ENCODE data around the gene FASTK. TPM values are rescaled to one million over a fixed set of nuclear protein-coding genes. Genes with fewer than 3 reads are reported as not detected.

FASTK gene
- total RNA-seq, 1 experiment from 2014 or later = 86.4 TPM

- no peak overlapping the region for H3K4me3 ChIP-seq (replicated peaks in 1 of 2; ENCODE audit: low read depth in 1 of 2, low read length in 2 of 2)
- no peaks in the 10 kb centered on the region for H3K27me3 ChIP-seq (ENCODE audit: insufficient read depth, low read length)
- intact Hi-C loops (cut with micrococcal nuclease) = no loop called here
- ChIA-PET POLR2A (no interaction called here), RAD21 (ENCODE audit: low non-redundant PET in 1 of 2, low total read pairs in 2 of 2, uncharacterized antibody in 2 of 2, unreplicated experiment in 2 of 2) (no interaction called here), CTCF (no interaction called here)
- H3K4me2 ChIP-seq (ENCODE audit: low read length) = no peak overlapping the region
- no peaks in the 10 kb centered on the region for H4K20me1 ChIP-seq (ENCODE audit: insufficient read depth)
- ATAC-seq (no peak), DNase-seq (ENCODE audit: low read depth, low spot score) (no peak)
- no peaks in the 10 kb centered on the region for H3K36me3 ChIP-seq (ENCODE audit: control insufficient read depth in 1 of 2, insufficient read depth in 2 of 2, low read length in 2 of 2)
- H3K9me2 ChIP-seq (ENCODE audit: insufficient read depth) = no peaks in the 10 kb centered on the region
- no TSS peak for BruUV-seq (replicated peaks)
- no peaks in the 10 kb centered on the region for H3K4me1 ChIP-seq (ENCODE audit: control insufficient read depth in 1 of 2, insufficient read depth in 2 of 2, low read length in 2 of 2)
- no peaks in the 10 kb centered on the region for H3K79me2 ChIP-seq (ENCODE audit: insufficient read depth, low read length)
- H3K9me3 ChIP-seq (ENCODE audit: control insufficient read depth in 1 of 2, insufficient read depth in 1 of 2, low read depth in 1 of 2, low read length in 2 of 2) = no peaks in the 10 kb centered on the region
- H3K9ac ChIP-seq (ENCODE audit: low read length) = no peak overlapping the region
- no peak overlapping the region for H2AFZ ChIP-seq (ENCODE audit: low read depth, low read length, poor library complexity, severe bottlenecking)
- TF ChIP-seq SRF (IDR thresholded peaks at IDR 0.05; ENCODE audit: low read depth) = no peak
- TF ChIP-seq CBX3 (IDR thresholded peaks at IDR 0.05; ENCODE audit: low read depth) = no peak
- no peak for TF ChIP-seq RAD21 (IDR thresholded peaks at IDR 0.05; ENCODE audit: low read depth)
- no peak for TF ChIP-seq ZNF274 (IDR thresholded peaks at IDR 0.05; ENCODE audit: low read depth, low read length)
- TF ChIP-seq POLR2A (IDR thresholded peaks at IDR 0.05; ENCODE audit: borderline replicate concordance, extremely low read depth, insufficient read depth, insufficient read length) = no peak
- TF ChIP-seq JUND (IDR thresholded peaks at IDR 0.05) = no peak
- TF ChIP-seq ZBTB33 (IDR thresholded peaks at IDR 0.05; ENCODE audit: extremely low read depth, insufficient replicate concordance, low read length) = no peak
- TF ChIP-seq YY1 (IDR thresholded peaks at IDR 0.05; ENCODE audit: extremely low read depth, insufficient replicate concordance, low read depth, low read length) = no peak
- TF ChIP-seq CEBPB (IDR thresholded peaks at IDR 0.05; ENCODE audit: low read depth) = no peak
- TF ChIP-seq EGR1 (IDR thresholded peaks at IDR 0.05; ENCODE audit: low read depth) = no peak
- TF ChIP-seq SP1 (IDR thresholded peaks at IDR 0.05; ENCODE audit: low read depth) = no peak
- no peak for TF ChIP-seq POLR2AphosphoS5 (IDR thresholded peaks at IDR 0.05; ENCODE audit: low read depth, low read length)
- TF ChIP-seq CTCF (IDR thresholded peaks at IDR 0.05 in 2 of 3, conservative IDR thresholded peaks at IDR 0.05 in 1 of 3; ENCODE audit: borderline replicate concordance in 1 of 3, insufficient read depth in 1 of 3, low read depth in 2 of 3, low read length in 2 of 3) = no peak
- no peak for TF ChIP-seq ELF1 (IDR thresholded peaks at IDR 0.05; ENCODE audit: borderline replicate concordance, low read depth)
- TF ChIP-seq TCF7L2 (IDR thresholded peaks at IDR 0.05; ENCODE audit: borderline replicate concordance, extremely low read depth, insufficient read depth, insufficient read length) = no peak
- no peak for TF ChIP-seq EZH2phosphoT487 (IDR thresholded peaks at IDR 0.05; ENCODE audit: borderline replicate concordance)
- no peak for TF ChIP-seq ZFX (IDR thresholded peaks at IDR 0.05)
- TF ChIP-seq EZH2 (IDR thresholded peaks at IDR 0.05) = no peak
- TF ChIP-seq MAX (IDR thresholded peaks at IDR 0.05) = no peak
- no peak for TF ChIP-seq FOSL1 (IDR thresholded peaks at IDR 0.05; ENCODE audit: low read depth)
- H3K27ac ChIP-seq (ENCODE audit: low read depth, low read length) = no peak overlapping the region
These were observed 35.3 kb downstream of the FASTK start for GRCh38 chr7:151045262-151045661.

Data from HCT116 (cell line).